ENCODE data around the gene LTB. TPM values are rescaled to one million over a fixed set of nuclear protein-coding genes. Genes with fewer than 3 reads are reported as not detected.

The LTB gene
- total RNA-seq, 4 donors from 2014 or later, result 0.57 to 1.5 TPM; not detected in 2

GRCh38 chr6:31585491-31585890 is 3.3 kb upstream of the LTB start:
- Histone ChIP-seq H3K27me3 (peaks cover 0 to 30% (median 3%) of the 10 kb centered on the region in 4 donors), H3K9me3 (no peaks in the 10 kb centered on the region), H3K36me3 (no peaks in the 10 kb centered on the region), H3K4me3 (no peak overlapping the region), H3K4me1 (peaks cover 16 to 20% (median 17%) of the 10 kb centered on the region in 4 donors), H3K27ac (replicated peaks in 1 of 4) (no peak overlapping the region)
- DNase-seq (ENCODE audit: extremely low spot score), result no peak
- intact Hi-C loops (cut with DNase I), result no loop called here
- no peak for TF ChIP-seq CTCF (IDR thresholded peaks at IDR 0.05)
- 47% methylated on average over 2 of the region's 2 CpGs for WGBS

- 24% methylated on average over 20 of the region's 21 CpGs for WGBS
- intact Hi-C loops (cut with DNase I), result loop anchor here (1.0 to 5.0 kb wide), 2 partner anchors 17 to 34 kb away; partner anchors contain the start of genes ATP6V1G2 and NFKBIL1
- no peaks in the 10 kb centered on the region for H3K36me3 ChIP-seq
- peak overlapping the region; percentile 67 to 86 (median 70) for H3K4me3 ChIP-seq
- DNase-seq (ENCODE audit: extremely low spot score), result no peak
- TF ChIP-seq POLR2AphosphoS5 (IDR thresholded peaks at IDR 0.05) (no peak), POLR2A (IDR thresholded peaks at IDR 0.05; ENCODE audit: low read depth) (no peak), CTCF (IDR thresholded peaks at IDR 0.05) (no peak), EP300 (IDR thresholded peaks at IDR 0.05) (no peak)
- peak overlapping the region; percentile 77 to 84 (median 80) for H3K27ac ChIP-seq (replicated peaks in 1 of 4)
- peaks cover 0 to 3% (median under 1%) of the 10 kb centered on the region in 4 donors for H3K27me3 ChIP-seq
- H3K4me1 ChIP-seq, result peaks cover 17 to 24% (median 21%) of the 10 kb centered on the region in 4 donors
- no peaks in the 10 kb centered on the region for H3K9me3 ChIP-seq
These were observed 592 bp downstream of the LTB start for GRCh38 chr6:31581434-31582229.

- H3K4me3 ChIP-seq, result peak overlapping the region; percentile 67 to 86 (median 70)
- no peaks in the 10 kb centered on the region for H3K9me3 ChIP-seq
- H3K27ac ChIP-seq (replicated peaks in 1 of 4), result peak overlapping the region; percentile 77 to 84 (median 80)
- DNase-seq (ENCODE audit: extremely low spot score), result peak; percentile 97
- no peaks in the 10 kb centered on the region for H3K27me3 ChIP-seq
- peaks cover 17 to 25% (median 22%) of the 10 kb centered on the region in 4 donors for H3K4me1 ChIP-seq
- WGBS, result under 1% methylated on average over 18 of the region's 62 CpGs
- no peaks in the 10 kb centered on the region for H3K36me3 ChIP-seq
- TF ChIP-seq POLR2A (IDR thresholded peaks at IDR 0.05; ENCODE audit: low read depth) (no peak), CTCF (IDR thresholded peaks at IDR 0.05) (peak in 2 of 3 experiments; percentile 94), POLR2AphosphoS5 (IDR thresholded peaks at IDR 0.05) (peak; percentile 72 to 78), EP300 (IDR thresholded peaks at IDR 0.05) (no peak)
- intact Hi-C loops (cut with DNase I), result loop anchor here (1.0 to 5.0 kb wide), 2 partner anchors 17 to 34 kb away; partner anchors contain the start of genes ATP6V1G2 and NFKBIL1
These were observed 1.3 kb downstream of the LTB start for GRCh38 chr6:31580807-31581433.

GRCh38 chr6:31580438-31580740 is 1.8 kb downstream of the LTB start:
- intact Hi-C loops (cut with DNase I), result loop anchor here (5.0 kb wide), 1 partner anchor 33 kb away; the partner anchor contains the start of genes ATP6V1G2 and NFKBIL1
- peak overlapping the region; percentile 77 to 84 (median 80) for H3K27ac ChIP-seq (replicated peaks in 1 of 4)
- 39% methylated on average over 11 of the region's 11 CpGs for WGBS
- no peak for DNase-seq (ENCODE audit: extremely low spot score)
- TF ChIP-seq CTCF (IDR thresholded peaks at IDR 0.05) (no peak), EP300 (IDR thresholded peaks at IDR 0.05) (no peak), POLR2AphosphoS5 (IDR thresholded peaks at IDR 0.05) (no peak), POLR2A (IDR thresholded peaks at IDR 0.05; ENCODE audit: low read depth) (no peak)
- H3K4me1 ChIP-seq, result peaks cover 17 to 25% (median 22%) of the 10 kb centered on the region in 4 donors
- no peaks in the 10 kb centered on the region for H3K9me3 ChIP-seq
- H3K27me3 ChIP-seq, result no peaks in the 10 kb centered on the region
- H3K36me3 ChIP-seq, result no peaks in the 10 kb centered on the region
- peak overlapping the region; percentile 67 to 86 (median 70) for H3K4me3 ChIP-seq

Data from esophagus muscularis mucosa (tissue), 4 donors.